Neuron (in vitro differentiated cells): ENCODE results near the gene CDKN2A.

ENCODE experiments used
- H2AFZ ChIP-seq: one replicate; pipeline ENCODE4 v1.6.1; 2013; ENCODE audit warnings: low read depth, mild to moderate bottlenecking, inconsistent platforms, low read length, moderate library complexity
- H3K27me3 ChIP-seq: one replicate; pipeline ENCODE4 v1.6.1; 2013; ENCODE audit warnings: low read length; ENCODE audit not compliant: insufficient read depth
- H3K36me3 ChIP-seq: one replicate; pipeline ENCODE4 v1.6.1; 2013; ENCODE audit warnings: low read length; ENCODE audit not compliant: insufficient read depth
- H3K4me1 ChIP-seq: one replicate; pipeline ENCODE4 v1.6.1; 2013; ENCODE audit warnings: low read length; ENCODE audit not compliant: insufficient read depth
- H3K4me3 ChIP-seq: 2 replicates; pipeline ENCODE4 v1.5.1; 2013; ENCODE audit warnings: mild to moderate bottlenecking, low read length, moderate library complexity
- H3K9me3 ChIP-seq: one replicate; pipeline ENCODE4 v1.6.1; 2013; ENCODE audit warnings: low read length

The CDKN2A gene

GRCh38 chr9:21935631-21936030, 58.6 kb downstream of the CDKN2A start:
- Histone ChIP-seq H3K27me3 (no peaks in the 10 kb centered on the region), H3K4me1 (peaks cover 5% of the 10 kb centered on the region), H3K36me3 (peaks cover 5% of the 10 kb centered on the region), H2AFZ (no peak overlapping the region), H3K9me3 (no peaks in the 10 kb centered on the region), H3K4me3 (no peak overlapping the region)

GRCh38 chr9:21933865-21934264, 60.3 kb downstream of the CDKN2A start:
- Histone ChIP-seq H3K9me3 (no peaks in the 10 kb centered on the region), H3K36me3 (peaks cover 5% of the 10 kb centered on the region), H2AFZ (no peak overlapping the region), H3K4me3 (no peak overlapping the region), H3K4me1 (peaks cover 5% of the 10 kb centered on the region), H3K27me3 (no peaks in the 10 kb centered on the region)

GRCh38 chr9:21933281-21933680, 60.9 kb downstream of the CDKN2A start:
- no peak overlapping the region for H2AFZ ChIP-seq
- no peaks in the 10 kb centered on the region for H3K9me3 ChIP-seq
- H3K36me3 ChIP-seq = peaks cover 5% of the 10 kb centered on the region
- no peak overlapping the region for H3K4me3 ChIP-seq
- peaks cover 5% of the 10 kb centered on the region for H3K4me1 ChIP-seq
- no peaks in the 10 kb centered on the region for H3K27me3 ChIP-seq

GRCh38 chr9:21931428-21931827, 62.8 kb downstream of the CDKN2A start:
- Histone ChIP-seq H3K9me3 (no peaks in the 10 kb centered on the region), H3K4me1 (peaks cover 5% of the 10 kb centered on the region), H2AFZ (no peak overlapping the region), H3K4me3 (no peak overlapping the region), H3K27me3 (no peaks in the 10 kb centered on the region), H3K36me3 (peaks cover 5% of the 10 kb centered on the region)

GRCh38 chr9:21927752-21928151, 66.4 kb downstream of the CDKN2A start:
- Histone ChIP-seq H3K4me3 (no peak overlapping the region), H3K9me3 (no peaks in the 10 kb centered on the region), H3K4me1 (no peaks in the 10 kb centered on the region), H3K36me3 (peaks cover 5% of the 10 kb centered on the region), H3K27me3 (no peaks in the 10 kb centered on the region), H2AFZ (no peak overlapping the region)

GRCh38 chr9:21923694-21924093, 70.5 kb downstream of the CDKN2A start:
- Histone ChIP-seq H3K36me3 (no peaks in the 10 kb centered on the region), H3K9me3 (no peaks in the 10 kb centered on the region), H3K27me3 (no peaks in the 10 kb centered on the region), H3K4me3 (no peak overlapping the region), H3K4me1 (no peaks in the 10 kb centered on the region), H2AFZ (no peak overlapping the region)

- Histone ChIP-seq H3K27me3 (no peaks in the 10 kb centered on the region), H3K9me3 (no peaks in the 10 kb centered on the region), H3K4me3 (no peak overlapping the region), H3K4me1 (no peaks in the 10 kb centered on the region), H3K36me3 (no peaks in the 10 kb centered on the region), H2AFZ (no peak overlapping the region)
These were observed 74.5 kb downstream of the CDKN2A start for GRCh38 chr9:21919377-21920362.
